ENCODE measurements around the gene HS1BP3. TPM values are rescaled to one million over a fixed set of nuclear protein-coding genes. Genes with fewer than 3 reads are reported as not detected.

Gene HS1BP3
- total RNA-seq, 1 donor from 2014 or later: 22.2 TPM

DNA sequence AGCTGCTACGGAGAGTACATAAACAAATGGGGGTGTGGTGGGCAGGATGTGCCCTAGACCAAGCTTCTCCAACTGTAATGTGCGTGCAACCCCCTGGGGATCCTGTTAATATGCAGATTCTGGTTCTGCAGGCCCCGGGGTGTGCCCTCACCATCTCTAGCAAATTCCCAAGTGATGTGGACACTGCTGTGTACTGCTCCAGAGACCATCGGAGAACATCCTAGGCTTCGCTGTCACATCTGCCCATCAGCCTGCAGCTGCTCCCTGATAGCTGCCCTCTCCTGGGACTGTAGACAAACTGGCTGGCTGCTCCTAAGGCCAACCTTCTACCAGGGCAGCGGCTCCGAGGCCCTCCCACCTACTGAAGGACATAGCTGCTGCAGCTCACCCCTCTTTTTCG, 3.2 kb downstream of the HS1BP3 start:
- no peak for DNase-seq (ENCODE audit: low read depth, low spot score)

DNA sequence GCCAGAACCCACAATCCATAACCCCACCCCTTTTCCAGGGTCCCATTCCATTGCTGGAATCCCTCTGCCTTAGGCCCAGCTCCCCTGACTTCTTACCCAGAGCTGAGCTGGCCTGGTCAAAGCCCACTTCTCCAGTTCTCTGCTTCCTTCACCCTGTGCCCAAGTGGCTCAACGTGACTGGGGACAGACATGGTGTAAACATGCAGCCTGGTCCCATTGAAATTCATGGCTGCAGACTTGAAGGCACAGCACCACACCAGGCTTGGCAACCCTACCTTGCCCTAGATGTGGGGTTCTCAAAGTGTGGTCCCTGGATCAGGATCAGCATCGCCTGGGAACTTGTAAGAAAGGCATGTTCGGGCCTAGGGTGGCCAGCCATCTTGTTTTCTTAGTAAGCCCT, 3.7 kb downstream of the HS1BP3 start:
- DNase-seq (ENCODE audit: low read depth, low spot score): no peak

DNA sequence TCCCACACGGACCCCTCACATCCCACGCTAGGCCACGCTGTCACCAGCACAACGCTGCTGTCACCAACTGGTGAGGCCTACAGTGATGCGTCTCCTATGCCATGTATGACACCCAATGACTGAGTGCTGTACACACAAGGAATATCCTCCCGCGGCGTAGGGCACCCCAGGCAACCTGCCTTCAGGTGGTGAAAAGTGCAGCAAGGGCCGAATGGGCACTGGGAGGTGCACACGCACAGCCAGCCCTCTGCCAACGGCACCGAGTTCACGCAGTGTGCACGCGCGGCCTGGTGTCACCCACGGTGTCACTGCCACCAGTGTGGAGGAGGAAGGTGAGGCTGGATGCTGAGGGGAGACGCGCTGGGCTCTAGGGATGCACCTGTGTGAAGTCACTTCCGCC, 4.5 kb downstream of the HS1BP3 start:
- no peak for DNase-seq (ENCODE audit: low read depth, low spot score)

- no peak for DNase-seq (ENCODE audit: low read depth, low spot score)
Observed at GRCh38 chr2:20645761-20646160, 5.1 kb downstream of the HS1BP3 start.

DNA sequence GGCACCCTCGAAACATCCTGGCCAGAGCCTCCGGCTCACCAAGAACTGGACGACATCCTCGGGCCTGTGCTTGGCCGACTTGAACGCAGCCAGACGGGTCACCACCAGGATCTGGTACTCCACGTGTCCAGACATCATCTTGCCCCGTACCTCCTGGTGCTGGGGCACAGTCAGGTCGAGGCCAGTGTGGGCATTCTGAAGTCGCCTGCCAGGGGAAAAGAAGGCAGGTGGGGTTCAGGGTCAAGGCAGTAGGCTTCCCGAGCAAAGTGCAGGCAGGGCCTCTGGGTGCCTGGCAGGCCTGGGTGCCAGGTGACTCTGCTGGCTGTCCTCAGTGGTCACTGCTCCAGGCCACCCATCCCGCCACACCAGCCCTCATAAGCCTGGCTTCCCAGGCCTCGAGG, 5.6 kb downstream of the HS1BP3 start:
- DNase-seq (ENCODE audit: low read depth, low spot score): no peak

GRCh38 chr2:20643826-20644225, 7.1 kb downstream of the HS1BP3 start:
- no peak for DNase-seq (ENCODE audit: low read depth, low spot score)

DNA sequence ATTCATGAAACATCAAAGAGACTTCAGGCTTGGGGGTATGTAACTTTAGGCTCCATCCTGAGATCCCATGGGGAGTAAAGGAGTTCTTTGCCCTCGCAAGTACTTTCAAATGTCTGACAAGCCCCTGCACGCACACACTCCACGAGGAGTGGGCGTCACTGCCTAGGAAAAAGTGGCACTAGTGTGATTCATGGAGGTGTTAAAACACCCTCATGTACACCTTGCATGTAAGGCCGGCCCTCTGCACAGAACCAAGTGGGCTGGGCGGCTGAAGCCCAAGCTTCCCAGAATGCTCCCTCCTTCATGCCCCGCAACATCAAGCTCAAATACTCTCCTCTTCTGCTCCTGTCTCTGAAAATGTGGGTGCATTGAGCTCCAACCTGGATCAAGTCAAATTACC, 7.8 kb downstream of the HS1BP3 start:
- no peak for DNase-seq (ENCODE audit: low read depth, low spot score)

DNA sequence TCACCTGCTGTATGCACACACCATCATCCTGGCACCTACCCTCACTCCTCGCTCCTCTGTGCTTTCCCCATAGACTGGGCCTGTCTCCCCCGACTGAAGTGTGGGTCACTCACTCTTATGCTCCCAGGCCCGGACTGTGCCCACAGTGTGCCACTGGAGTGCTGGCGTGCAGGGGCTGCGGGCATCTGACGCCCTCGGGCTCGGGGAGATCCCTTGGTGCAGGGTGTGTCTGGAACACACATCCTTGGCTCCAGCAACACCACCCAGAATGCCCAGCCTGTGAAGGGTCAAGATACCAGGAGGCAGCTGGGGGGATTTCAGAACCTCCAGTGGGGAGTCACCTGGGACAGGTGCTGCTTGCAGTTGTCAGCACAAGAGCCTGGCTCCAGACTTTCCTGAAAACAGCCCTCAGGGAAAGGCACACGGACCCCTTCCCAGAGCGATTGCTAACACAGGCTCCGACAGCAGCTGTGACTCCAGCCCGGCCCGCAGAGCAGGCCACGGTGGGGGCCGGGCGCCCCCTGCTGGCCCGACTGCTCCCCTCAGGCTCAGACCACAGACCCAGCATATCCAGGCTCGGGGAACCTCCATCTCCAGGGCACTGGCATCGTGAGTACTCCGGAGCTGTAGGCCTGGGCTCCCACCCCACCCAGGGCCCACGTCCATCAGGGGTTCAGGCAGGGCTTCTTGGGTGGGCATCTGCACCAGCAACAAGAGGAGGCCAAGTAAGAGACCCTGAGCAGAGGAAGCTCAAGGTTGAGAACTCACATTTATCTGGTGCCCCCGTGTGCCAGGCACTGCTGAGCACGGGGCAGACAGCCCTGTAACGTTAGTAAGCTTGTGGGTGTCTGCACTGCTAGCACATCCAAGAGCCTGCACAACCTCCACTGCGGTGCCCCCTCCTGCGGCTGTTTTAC, 8.6 kb downstream of the HS1BP3 start:
- DNase-seq (ENCODE audit: low read depth, low spot score): peak; percentile 35

DNA sequence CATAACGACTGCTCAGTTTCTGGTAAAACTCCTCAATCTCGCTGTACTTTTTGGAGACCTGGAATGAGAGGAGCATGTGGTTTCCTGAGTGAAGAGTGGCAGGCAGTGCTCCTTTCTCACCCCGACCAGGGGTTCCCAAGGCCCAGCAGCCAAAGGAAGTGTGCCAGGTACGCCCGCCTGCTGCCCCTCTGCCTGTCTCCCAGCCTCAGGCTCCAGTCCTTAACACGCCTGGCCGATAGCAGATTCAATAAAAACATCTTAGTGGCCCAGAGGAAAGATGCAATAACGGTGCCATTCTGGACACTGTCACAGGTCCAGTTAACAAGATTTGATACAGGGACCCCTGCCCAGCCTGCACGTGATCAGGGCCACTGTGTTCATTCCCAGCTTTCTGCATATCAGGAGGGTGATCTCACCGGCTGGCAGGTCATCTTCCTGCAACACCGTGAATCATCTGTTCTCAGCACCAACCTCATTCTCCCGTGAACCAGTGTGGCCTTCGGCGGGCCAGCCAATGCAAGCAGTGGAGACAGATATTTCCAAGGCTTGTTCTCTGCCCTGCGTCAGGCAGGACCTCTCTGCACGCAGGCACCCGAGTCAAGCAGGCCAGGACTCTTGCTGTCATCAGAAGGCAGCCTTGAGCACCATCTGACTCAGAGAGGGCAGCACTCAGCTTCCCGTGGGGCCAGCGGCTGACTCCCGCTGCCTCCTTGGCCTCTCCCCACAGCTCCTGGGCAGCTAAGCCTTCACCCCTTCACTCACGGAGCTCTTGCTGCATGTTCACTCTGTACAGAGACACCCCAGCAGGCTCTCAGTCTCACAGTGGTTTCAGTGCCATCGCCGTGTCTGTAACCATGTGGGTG, 9.5 kb downstream of the HS1BP3 start:
- DNase-seq (ENCODE audit: low read depth, low spot score): no peak

GRCh38 chr2:20640411-20641122, 10.3 kb downstream of the HS1BP3 start:
- DNase-seq (ENCODE audit: low read depth, low spot score): no peak

- no peak for DNase-seq (ENCODE audit: low read depth, low spot score)
Observed at GRCh38 chr2:20638646-20639430, 12.1 kb downstream of the HS1BP3 start.

GRCh38 chr2:20638014-20638413, 12.9 kb downstream of the HS1BP3 start:
- no peak for DNase-seq (ENCODE audit: low read depth, low spot score)

GRCh38 chr2:20637147-20637546, 13.8 kb downstream of the HS1BP3 start:
- DNase-seq (ENCODE audit: low read depth, low spot score): no peak

DNA sequence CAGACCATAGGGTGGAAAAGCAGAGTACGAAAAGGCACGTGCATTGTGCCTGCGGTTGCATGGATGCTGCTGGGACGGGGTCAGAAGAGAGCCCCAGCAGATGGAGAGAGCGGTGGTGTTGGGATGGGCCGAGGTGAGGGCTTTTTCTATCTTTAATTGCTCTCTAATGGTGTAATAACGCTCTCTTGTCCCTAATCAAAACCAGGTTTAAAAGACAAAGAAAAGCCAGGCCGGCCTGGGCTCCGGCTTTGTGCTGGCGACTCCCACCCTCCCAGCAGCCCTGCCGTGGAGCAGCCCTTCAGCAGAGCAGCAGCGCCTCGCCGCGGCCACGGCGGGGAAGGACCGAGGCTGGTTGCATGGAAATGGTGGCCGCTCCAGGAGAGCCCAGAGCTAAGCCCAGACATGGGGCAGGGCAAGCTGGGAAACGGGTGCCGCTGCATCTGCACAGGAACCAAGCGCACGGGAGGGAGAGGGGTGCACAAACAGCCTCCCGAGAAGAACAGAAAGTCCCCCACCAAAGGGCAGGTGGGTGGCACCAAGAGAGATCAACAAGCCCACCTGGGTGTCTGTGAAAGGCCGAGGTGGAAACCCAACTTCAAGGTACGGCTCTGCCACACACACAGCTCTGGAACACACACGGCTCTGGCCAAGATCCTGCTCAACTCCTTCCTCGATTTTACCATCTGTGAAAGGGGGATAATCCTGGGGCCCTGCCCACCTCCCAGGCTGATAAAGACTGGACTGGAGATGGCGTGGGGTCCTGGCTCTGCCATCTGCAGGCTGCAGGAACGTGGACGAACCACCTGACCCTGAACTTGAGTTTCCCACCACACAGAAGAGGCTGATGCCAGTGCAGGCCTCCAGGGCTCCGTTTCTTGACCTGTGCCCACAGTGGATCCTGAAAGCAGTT, 15.0 kb downstream of the HS1BP3 start:
- DNase-seq (ENCODE audit: low read depth, low spot score): peak; percentile 36

DNA sequence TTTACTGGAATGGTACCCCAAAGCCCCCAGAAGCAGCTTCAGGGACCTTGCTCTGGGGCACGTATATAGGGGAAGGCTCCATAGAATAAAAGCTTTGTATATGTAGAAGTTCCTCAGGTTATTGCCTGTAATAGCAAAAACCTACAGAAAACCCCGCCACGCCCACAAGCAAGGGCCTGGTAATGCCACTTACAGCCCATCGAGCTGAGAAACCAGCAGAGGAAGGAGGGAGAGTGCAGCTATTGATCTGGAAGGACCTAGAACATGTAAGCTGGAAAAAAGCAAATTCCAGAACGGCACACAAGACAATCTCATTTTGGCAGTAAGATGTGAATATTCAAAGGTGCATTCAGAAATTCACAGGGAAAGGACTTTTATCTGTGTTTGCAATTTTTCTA, 15.8 kb downstream of the HS1BP3 start:
- no peak for DNase-seq (ENCODE audit: low read depth, low spot score)

DNA sequence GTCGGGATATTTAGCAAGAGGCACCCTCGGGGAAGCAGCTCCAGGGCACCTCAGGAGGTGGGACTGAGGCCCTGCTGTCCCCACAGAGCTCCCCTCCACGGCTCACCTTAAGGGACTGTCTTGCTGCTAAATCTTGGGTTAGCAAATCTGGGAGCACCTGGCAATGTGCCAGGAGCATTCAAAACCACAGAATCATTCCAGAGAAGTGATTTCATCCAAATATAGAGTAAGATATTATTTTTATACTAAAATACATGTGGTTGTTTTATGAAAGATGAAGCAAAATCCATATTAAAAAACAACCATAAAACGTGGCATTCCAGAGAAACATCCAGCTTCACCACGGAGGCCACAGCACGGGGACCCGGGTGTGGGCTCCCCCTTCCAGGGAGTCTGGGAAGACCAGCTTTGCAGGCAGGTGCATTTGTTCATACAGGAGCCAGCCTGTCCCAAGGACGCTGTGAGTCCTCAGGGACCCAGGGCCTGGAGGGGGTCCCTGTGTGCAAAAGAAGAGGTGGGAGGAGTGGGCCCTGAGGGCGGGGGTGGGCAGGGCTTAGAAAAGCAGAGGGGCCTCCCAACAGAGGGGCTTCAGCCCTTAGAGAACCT, 16.3 kb downstream of the HS1BP3 start:
- no peak for DNase-seq (ENCODE audit: low read depth, low spot score)

GRCh38 chr2:20633794-20634506, 16.9 kb downstream of the HS1BP3 start:
- no peak for DNase-seq (ENCODE audit: low read depth, low spot score)

DNA sequence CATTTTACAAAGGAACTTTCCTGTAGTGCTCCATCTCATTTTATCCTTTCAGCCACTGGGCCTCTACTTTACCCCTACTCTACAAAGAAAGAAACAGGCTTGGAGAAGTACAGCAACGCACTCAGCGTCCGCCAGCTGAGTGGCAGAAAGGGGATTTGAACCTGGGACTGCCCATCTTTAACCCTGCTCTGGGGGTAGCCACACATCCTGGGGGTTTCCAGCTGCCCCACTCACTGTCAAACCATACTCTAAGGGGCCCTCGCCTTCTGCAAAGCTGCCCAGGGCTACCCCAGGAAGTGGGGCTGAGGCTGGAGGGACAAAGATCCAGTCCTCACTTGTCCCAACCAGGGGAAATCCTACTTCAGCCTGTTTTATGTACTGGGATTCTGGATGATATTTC, 17.9 kb downstream of the HS1BP3 start:
- DNase-seq (ENCODE audit: low read depth, low spot score): no peak

GRCh38 chr2:20632446-20632990, 18.4 kb downstream of the HS1BP3 start:
- DNase-seq (ENCODE audit: low read depth, low spot score): no peak

Measured in pulmonary artery endothelial cell (primary cell).